Measurements from ENCODE around the gene NPAS3. TPM values are rescaled to one million over a fixed set of nuclear protein-coding genes. Genes with fewer than 3 reads are reported as not detected.

NPAS3 gene
- total and polyA plus RNA-seq, 2 donors (not counting 3 experiments of a cell fraction or from before 2014, with no cell fraction given): 0.10 to 0.13 TPM

DNA sequence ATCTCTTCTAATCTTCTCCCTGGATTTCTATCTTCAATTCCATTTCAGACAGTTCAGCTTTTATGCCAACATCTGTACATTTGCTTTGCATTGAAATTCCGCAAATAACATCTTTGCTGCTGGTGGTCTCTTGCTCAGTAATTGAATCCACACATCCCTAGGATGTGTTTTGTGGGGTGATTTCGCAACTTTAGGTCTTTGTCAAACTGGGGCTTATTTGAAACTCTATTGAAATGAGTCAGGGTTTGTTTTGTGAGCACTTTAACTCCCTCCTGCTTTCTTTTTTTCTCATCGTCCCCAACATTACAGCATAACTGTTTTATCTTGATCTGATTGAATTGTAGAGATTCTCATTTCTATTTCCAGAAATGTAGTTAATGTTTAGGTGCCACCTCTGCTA is 404.3 kb downstream of the NPAS3 start:
- ChIA-PET CTCF (interaction anchor here (1.0 kb wide), 2 partner anchors 11 to 450 kb away, joined by 3 read pairs; no protein-coding TSS in a partner anchor), POLR2A (no interaction called here)
- intact Hi-C loops (cut with micrococcal nuclease) (no loop called here), dilution Hi-C loops (cut with MboI; ENCODE audit: extremely low pct_ligation_motif_present, low sequenced_read_pairs) (no loop called here)
- Histone ChIP-seq H3K27ac (ENCODE audit: insufficient read depth, low read depth, low read length) (no peak overlapping the region), H3K79me2 (ENCODE audit: control insufficient read depth, insufficient read depth, low read length) (no peaks in the 10 kb centered on the region), H2AFZ (ENCODE audit: low read depth, low read length) (no peak overlapping the region), H3K9me3 (replicated peaks; ENCODE audit: control insufficient read depth, insufficient read depth, low read length) (no peaks in the 10 kb centered on the region), H4K20me1 (replicated peaks; ENCODE audit: control insufficient read depth, extremely low read depth, insufficient read depth, low read length) (no peaks in the 10 kb centered on the region), H3K4me2 (ENCODE audit: insufficient read depth, low read length) (no peak overlapping the region), H3K36me3 (ENCODE audit: control insufficient read depth in 2 of 2, extremely low read depth in 1 of 2, insufficient read depth in 2 of 2, low read length in 2 of 2) (no peaks in the 10 kb centered on the region), H3K27me3 (ENCODE audit: control insufficient read depth in 2 of 2, insufficient read depth in 2 of 2, low read length in 2 of 2) (peaks cover 2% of the 10 kb centered on the region in 2 experiments), H3K4me3 (replicated peaks in 1 of 3; ENCODE audit: insufficient read depth in 1 of 3, low read depth in 1 of 3, low read length in 3 of 3) (no peak overlapping the region), H3K4me1 (ENCODE audit: control insufficient read depth, extremely low read depth, insufficient read depth, low read length) (no peaks in the 10 kb centered on the region), H3K9ac (replicated peaks; ENCODE audit: extremely low read depth, insufficient read depth, low read length) (no peak overlapping the region), H3K9me1 (replicated peaks; ENCODE audit: control insufficient read depth, extremely low read depth, insufficient read depth, low read length) (no peaks in the 10 kb centered on the region)
- no TSS peak for BruUV-seq (replicated peaks)
- TF ChIP-seq GATA2 (IDR thresholded peaks at IDR 0.05; ENCODE audit: insufficient read depth, insufficient read length, low read depth, low read length): no peak
- TF ChIP-seq MYC (IDR thresholded peaks at IDR 0.05; ENCODE audit: low read depth, low read length): no peak
- no peak for TF ChIP-seq EZH2 (IDR thresholded peaks at IDR 0.05; ENCODE audit: borderline replicate concordance, low read depth, low read length, severe bottlenecking)
- TF ChIP-seq, protein P1, sequence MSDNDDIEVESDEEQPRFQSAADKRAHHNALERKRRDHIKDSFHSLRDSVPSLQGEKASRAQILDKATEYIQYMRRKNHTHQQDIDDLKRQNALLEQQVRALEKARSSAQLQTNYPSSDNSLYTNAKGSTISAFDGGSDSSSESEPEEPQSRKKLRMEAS (IDR thresholded peaks at IDR 0.05; ENCODE audit: insufficient read depth, insufficient read length): no peak
- TF ChIP-seq, protein P2, sequence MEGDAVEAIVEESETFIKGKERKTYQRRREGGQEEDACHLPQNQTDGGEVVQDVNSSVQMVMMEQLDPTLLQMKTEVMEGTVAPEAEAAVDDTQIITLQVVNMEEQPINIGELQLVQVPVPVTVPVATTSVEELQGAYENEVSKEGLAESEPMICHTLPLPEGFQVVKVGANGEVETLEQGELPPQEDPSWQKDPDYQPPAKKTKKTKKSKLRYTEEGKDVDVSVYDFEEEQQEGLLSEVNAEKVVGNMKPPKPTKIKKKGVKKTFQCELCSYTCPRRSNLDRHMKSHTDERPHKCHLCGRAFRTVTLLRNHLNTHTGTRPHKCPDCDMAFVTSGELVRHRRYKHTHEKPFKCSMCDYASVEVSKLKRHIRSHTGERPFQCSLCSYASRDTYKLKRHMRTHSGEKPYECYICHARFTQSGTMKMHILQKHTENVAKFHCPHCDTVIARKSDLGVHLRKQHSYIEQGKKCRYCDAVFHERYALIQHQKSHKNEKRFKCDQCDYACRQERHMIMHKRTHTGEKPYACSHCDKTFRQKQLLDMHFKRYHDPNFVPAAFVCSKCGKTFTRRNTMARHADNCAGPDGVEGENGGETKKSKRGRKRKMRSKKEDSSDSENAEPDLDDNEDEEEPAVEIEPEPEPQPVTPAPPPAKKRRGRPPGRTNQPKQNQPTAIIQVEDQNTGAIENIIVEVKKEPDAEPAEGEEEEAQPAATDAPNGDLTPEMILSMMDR (IDR thresholded peaks at IDR 0.05; ENCODE audit: extremely low read depth in 1 of 2, insufficient read depth in 1 of 2, low read depth in 1 of 2, low read length in 2 of 2): no peak
- no peak for TF ChIP-seq POLR2A (IDR thresholded peaks at IDR 0.05; ENCODE audit: low read depth, low read length)
- no peak for TF ChIP-seq FOS (IDR thresholded peaks at IDR 0.05; ENCODE audit: borderline replicate concordance, insufficient read depth, low read length)
- no peak for TF ChIP-seq POLR2AphosphoS5 (IDR thresholded peaks at IDR 0.05; ENCODE audit: insufficient read depth, low read depth, low read length)
- TF ChIP-seq JUN (IDR thresholded peaks at IDR 0.05; ENCODE audit: borderline replicate concordance, insufficient read depth, insufficient read length, low read depth): no peak
- DNase-seq (ENCODE audit: low read depth, low spot score) (no peak), FAIRE-seq (no peak)

All from endothelial cell of umbilical vein (primary cell).